ENCODE results near the gene SUPT7L.
A peak's percentile ranks its signal among the peaks of the same experiment; 100 is the strongest.

The SUPT7L gene, protein sequence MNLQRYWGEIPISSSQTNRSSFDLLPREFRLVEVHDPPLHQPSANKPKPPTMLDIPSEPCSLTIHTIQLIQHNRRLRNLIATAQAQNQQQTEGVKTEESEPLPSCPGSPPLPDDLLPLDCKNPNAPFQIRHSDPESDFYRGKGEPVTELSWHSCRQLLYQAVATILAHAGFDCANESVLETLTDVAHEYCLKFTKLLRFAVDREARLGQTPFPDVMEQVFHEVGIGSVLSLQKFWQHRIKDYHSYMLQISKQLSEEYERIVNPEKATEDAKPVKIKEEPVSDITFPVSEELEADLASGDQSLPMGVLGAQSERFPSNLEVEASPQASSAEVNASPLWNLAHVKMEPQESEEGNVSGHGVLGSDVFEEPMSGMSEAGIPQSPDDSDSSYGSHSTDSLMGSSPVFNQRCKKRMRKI

DNA sequence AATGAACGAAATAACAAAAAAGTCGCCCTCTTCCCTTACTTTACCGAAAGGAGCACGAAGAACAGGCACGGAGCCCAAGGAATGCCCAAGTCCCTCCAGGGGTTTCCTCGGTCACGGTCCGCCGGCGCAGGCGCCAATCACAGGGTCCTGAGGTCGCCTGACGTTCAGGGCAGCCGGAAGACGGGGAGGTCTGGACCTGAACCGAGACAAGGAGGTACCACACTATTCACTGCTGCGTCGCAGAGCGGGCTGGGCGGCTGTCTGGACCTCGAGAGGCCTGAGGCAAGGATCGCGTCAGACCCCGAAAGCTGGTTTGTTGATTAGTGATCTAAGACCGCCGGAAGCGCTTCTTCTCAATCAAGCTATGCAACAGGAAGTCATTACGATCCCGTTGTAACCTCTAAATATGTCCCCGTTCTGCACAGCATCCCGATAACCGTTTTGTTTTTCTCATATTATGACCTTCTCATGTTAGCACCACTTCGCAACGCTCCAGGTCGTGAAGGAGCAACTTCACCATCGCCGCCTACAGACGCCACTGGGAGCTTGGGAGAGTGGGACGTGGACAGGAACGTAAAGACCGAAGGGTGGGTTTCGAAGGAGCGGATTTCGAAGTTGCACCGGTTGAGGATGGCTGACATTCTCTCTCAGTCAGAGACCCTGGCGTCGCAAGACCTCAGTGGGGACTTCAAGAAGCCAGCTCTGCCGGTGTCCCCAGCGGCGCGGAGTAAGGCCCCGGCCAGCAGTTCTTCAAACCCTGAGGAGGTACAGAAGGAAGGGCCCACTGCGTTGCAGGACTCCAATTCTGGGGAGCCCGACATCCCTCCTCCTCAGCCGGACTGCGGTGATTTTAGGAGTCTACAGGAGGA, at the start of gene SUPT7L, which contains the start of gene SLC4A1AP:
SUPT7L (minus strand) TSS at position 330 of the 869 bp plus-strand sequence. CDS start 1,422 bp downstream, outside the sequence.
SLC4A1AP (plus strand) TSS at position 605 of the 869 bp plus-strand sequence; CDS start at position 631, 26 bp downstream.
- peak; percentile 66 for DNase-seq (ENCODE audit: low read depth)

DNA sequence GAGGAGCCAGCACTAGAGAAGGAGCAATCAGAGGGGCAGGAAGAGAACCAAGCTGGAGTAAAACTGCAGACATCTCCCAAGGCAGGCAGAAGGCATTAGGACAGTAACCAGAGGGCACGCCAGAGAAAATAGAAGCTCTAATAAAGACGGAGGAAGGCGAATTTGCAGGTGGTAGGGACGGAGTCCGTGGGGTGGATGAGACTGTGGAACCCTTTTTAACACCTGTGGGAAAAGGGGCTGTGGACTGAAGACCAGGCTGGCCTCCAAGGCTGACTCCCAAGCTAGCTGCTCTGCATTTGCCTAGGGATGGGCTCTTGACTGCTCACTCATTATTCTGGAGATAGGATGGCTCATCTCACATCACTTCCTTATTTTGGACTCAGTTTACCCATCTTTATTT, 49.8 kb upstream of the SUPT7L start:
- no peak for DNase-seq (ENCODE audit: low read depth)

DNA sequence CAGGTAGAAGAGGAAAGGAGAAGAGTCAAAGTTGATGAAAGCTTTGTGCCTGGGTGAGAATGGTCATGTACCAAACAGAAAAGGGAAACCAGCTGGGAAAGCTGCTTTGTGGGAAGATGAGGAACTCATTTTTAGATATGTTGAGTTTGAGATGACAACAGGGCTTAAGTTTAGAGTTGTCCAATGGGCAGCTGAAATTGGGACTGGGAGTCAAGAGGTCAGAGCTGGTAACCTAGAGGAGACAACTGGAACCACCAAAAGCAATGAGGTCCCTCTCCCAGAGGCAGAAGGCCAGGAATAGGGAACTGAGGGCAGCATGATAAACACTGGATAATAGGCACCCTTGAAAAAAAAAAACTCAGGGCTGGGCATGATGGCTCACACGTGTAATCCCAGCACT, 49.1 kb upstream of the SUPT7L start:
- no peak for DNase-seq (ENCODE audit: low read depth)

DNA sequence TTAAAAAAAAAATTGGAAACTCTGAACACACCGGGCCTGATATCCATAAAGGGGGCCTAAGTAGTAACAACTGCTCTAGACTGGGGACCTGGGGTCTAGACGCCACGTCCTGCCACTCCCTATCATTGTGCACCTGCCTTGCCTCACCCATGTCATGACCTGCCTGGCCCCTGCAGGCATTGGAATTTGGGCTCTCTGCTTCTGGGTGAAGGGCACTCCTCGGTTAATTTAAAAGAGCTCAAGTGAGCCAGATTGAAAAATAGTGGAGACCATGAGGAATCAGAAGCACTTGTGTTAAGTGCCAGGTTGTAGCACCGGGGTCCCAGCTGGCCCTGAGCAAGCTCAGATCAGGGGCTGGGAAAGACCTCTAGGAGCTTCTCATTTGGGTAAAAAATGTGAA, 48.4 kb upstream of the SUPT7L start:
- DNase-seq (ENCODE audit: low read depth), result no peak

DNA sequence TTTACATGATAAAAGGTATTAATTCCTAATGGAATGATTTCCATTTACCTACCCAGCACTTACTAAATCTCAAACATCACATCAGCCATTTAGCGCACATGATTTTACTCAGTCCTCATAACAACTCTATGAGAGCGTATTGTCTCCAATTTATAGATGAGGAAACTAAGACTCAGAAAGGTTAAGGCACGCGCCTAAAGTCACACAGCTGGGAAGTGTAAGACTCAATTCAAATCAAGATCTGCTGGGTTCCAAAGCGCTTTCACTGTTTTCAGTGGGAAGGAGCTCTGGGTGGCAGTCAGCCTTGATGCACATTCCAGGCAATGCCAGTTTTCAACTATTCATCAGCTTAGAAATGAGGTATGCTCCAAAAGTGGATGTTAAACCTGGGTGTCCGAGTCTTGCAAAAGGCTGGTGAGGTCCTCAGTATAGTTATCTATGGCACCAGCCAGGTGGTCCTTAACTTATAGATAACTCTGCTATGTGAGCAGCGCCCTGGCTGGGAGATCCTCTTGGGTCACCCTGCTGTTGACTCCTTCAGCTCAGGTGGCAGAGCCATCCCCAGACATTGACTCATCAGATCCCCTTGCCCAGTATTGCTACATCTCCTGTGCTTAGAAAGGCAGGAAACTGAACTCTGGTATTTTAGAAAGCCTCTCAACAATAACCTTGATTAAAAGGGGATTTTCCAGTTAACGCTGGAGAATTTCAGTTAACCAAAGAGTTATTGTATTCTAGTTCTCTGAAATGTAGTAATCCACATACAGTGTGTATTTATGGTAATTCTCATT, 47.4 kb upstream of the SUPT7L start:
- DNase-seq (ENCODE audit: low read depth), result no peak

DNA sequence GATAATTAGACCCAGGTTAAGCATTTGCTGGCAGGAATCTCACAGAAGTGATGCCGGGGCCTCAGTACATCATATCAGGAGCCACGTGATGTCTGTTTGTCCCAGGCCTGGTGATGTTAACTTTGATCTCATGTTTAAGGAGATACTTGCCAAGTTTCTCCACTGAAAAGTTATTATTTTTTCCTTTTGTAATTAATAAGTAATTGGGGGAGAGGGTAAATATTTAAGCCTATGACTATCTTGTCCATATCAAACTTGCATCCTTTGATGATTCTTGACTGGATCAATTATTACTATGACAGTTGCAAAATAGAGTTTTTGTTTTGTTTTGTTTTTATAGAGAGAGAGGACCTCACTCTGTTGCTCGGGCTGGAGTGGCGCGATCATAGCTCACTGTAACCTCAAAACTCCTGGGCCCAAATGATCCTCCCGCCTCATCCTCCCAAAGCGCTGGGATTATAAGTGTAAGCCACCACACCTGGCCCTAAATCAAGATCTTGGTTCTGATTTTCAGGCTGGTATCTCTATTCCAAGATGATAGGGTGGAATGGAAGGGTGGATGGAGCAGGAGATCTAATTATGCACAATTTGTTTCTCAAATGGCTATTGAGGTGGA, 46.7 kb upstream of the SUPT7L start:
- DNase-seq (ENCODE audit: low read depth), result no peak

DNA sequence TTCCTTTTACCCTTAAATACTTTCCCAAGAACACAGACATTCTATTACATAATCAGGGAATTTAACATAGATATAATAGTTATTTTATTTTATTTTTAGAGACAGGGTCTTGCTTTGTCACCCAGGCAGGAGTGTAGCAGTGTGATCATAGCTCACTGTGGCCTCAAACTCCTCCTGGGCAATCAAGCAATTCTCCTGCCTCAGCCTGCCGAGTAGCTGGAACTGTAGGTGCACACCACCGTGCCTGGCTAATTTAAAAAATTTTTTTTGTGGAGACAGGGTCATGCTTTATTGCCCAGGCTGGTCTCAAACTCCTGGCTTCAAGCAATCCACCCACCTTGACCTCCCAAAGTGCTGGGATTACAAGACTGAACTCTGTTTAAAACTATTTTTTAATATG, 45.9 kb upstream of the SUPT7L start:
- DNase-seq (ENCODE audit: low read depth), result no peak

DNA sequence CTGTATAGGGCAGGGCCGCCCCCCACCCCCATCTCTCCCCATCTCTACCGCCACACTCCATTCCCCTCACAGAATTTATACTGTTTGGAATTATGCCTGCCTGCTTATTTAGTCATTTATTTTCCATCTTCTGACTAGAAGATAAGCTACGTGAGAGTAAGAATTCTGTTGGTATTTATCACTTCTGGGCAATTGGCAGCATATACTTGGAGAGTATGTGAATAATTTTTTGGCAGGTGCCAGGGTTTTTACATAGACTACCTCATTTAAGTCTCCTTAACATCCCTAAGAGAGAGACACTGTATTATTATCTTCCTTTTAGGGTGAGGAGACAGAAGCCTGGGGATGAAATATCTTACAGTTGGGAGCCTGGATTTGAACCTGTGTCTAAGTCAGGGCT, 45.3 kb upstream of the SUPT7L start:
- DNase-seq (ENCODE audit: low read depth), result no peak

DNA sequence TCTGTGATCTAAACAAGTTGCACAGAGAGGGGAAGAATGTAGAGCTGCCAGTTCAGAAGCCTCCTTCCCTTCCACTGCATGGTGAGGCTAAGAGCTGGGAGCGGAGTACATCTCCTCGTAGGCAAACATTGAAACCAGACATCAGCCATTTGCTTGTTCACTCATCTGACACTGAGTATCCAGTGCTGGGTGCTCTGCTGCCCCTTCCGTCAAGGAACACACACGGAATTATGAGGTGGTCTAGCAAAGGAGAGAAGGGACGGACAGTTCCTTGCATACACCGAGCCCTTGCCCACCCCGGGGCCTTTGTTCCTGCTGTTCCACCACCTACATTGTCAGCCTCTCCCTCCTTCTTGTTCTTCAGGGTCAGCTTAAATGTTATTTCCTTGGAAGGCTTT, 44.8 kb upstream of the SUPT7L start:
- no peak for DNase-seq (ENCODE audit: low read depth)

DNA sequence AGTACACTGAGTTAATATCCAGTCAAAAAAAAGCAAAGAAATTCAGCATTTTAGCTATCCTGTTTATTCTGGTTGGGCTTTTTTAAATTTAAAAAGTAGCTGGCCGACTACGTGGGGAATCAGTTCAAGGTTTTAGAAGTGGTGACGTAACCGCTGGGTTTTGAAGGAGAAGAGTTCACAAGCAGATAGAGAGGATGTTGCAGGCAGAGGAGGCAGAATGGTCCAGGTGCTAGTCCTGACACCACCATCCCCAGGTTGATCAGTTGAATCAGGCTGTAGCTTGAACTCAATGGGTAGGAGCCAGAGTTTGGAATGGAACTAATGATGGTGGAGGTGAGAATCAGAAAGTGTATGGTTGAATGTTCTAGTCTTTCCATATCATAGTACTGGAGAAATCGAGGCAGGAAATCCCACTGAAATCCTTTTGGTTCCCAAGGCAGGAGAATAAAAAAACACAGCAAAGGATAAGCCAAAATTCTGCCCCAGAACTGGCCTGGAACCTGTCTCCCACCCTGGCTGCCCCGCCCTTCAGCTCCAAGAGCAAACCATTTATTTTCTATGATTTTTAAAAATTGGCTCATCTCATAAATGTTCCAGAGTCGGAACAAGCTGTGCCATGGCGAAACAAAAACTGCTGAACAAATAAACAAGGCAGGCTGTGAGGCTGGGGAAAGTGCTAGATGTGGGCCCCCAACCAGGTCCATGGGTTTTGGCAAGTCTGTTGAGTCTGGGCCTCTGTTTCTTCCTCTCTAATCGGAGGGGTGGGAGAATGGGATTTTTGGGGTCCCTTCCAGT, 44.2 kb upstream of the SUPT7L start:
- no peak for DNase-seq (ENCODE audit: low read depth)

DNA sequence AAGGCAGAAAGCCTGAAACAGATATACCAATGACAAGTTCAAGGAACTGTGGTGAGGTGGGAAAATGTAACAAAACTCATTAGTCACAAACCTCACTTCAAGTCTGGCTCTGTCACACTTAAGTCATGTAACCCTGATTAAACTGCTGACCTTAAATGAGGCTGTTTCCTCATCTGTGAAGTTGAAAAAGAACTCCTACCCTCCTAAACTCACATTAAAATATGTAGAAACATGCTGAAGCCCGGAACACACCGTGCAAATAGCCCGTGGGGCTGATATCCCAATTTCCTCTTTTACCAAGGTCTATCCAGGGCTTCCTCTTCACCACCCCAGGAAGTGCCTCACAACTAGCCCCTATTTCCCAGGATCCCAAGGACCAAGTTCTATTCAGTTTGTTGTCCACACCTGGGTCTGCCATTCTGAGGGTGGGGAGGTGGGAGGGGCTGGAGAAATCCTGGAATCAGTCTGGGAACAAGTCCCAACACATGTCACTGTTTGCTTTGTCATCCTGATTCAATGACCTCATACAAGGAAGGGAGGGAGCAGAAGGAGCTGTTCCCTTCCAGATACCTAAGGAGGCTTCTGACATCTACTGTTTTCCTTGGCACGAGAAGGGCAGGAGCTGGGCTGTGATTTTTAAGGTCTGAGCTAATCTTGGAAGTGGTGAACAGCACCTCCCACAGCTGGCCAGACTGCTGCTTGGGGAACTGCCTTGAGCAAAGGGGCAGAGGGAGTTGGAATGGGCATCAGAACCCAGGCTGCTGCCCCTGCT, 42.6 kb upstream of the SUPT7L start:
- peak; percentile 91 for DNase-seq (ENCODE audit: low read depth)

DNA sequence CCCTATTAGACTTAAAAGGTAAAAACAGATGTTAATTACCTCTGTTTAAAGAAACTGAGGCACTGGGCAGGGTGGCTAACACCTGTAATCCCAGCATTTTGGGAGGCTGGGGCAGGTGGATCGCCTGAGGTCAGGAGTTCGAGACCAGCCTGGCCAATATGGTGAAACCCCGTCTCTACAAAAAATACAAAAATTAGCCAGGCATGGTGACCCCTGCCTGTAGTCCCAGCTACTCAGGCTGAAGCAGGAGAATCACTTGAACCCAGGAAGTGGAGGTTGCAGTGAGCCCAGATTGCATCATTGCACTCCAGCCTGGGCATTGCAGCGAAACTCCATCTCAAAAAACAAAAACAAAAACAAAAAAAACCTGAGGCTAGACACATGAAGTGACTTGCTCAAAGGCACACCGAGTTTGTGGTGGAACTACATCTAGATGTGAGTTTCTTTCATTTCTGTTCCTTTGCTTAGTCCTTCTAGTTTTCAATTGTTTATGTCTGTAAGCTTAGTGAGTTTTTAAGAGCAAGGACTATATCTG, 41.0 kb upstream of the SUPT7L start:
- no peak for DNase-seq (ENCODE audit: low read depth)

DNA sequence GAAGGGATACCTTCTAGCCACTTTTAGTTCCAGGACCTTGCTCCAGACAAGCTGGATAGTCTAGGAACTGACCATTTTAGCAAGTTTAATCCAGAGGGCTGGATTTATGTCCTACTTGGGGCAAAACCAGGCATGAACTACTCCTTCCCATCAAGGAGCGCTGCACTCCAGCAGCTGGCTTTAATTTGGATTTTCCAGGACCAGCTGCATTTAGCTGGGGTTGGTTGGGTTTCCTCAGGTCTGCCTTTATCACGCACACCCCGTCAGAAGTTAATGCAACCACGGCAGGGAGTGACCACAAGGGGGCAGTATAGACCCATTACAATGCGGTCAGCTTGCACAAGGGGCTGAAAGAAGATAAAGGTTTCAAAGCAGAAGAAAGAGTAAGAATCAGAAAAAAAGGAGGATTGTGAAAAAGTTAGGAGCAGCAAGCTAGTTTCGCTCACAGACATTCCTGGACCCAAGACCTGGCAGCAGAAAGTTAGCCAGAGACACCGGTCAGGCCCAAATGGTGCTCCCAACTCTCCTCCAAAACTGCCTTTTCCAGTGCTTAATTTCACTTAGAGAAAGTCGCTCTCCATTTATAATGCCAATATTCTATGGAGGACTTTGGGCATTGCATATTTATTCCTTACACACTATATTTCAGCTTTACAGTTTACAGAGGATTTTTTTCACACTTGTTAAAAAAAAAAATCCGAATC, 40.4 kb upstream of the SUPT7L start:
- DNase-seq (ENCODE audit: low read depth), result peak; percentile 90

DNA sequence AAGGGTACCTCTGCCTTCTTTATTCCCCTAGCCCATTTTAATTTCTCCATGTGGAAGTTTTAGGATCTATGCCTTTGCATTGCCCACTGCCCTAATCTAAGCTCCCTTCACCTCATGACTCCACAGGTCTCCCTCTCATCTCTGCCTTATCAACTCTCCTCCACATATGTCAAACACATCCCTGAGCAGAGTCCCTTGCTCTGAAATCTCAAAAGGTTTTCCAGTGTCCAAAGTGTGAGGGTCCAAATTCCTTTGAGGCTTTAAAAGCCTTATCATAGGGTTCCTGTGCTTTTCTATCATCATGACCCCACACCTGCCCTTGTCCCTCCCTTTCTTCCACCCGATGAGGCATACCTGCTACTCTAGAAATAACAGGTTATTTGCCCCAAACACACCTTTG, 38.9 kb upstream of the SUPT7L start:
- no peak for DNase-seq (ENCODE audit: low read depth)

DNA sequence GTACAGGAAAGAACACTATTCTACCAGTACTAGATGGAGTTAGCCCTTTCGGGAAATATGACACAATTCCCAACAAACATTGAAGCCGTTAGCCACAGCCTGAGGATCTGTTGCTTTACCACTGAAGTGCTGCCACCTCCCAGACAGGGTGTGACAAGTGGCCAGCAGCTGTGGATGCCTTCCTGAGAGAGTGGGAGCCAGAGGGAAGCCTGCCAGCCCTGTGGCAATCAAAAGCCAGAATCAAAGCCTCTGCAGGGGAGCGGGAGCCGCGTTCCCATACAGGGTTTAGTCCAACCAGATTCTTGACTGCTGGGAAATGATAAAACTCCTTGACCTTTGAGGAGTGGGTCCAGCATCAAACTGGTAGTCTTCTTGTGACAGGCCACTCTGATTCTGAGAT, 38.3 kb upstream of the SUPT7L start:
- no peak for DNase-seq (ENCODE audit: low read depth)

DNA sequence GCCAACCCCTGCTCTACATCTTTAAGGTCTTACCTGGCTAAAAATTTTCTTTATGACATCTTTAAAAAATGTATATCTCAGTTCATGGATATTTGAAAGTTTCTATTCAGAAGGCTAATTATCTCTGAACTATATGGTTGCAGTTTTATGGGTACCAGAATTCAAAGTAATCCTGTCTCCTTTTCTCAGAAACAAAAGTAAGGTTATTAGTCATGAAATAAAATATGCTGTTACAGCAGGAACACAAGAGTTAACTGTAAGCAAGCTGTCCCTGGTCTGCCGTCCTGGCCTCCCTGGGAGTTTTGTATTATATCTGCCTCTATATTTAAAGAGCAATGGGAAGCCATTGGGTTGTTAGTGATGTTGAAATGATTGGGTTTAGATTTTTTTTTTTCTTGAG, 34.2 kb upstream of the SUPT7L start:
- DNase-seq (ENCODE audit: low read depth), result no peak

DNA sequence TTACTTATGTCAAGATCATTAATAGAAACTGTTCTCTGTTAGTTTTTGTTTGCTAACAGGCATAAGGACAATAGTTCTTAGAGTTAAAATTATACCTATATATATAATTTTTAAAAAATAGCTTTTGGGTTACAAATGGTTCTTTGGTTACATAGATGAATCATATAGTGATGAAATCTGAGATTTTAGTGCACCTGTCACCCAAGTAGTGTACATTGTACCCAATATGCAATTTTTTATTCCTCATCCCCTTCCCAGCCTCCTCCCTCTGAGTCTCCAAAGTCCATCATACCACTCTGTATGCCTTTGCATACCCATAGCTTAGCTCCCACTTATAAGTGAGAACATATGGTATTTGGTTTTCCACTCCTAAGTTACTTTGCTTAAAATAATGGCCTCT, 26.6 kb upstream of the SUPT7L start:
- DNase-seq (ENCODE audit: low read depth), result no peak

DNA sequence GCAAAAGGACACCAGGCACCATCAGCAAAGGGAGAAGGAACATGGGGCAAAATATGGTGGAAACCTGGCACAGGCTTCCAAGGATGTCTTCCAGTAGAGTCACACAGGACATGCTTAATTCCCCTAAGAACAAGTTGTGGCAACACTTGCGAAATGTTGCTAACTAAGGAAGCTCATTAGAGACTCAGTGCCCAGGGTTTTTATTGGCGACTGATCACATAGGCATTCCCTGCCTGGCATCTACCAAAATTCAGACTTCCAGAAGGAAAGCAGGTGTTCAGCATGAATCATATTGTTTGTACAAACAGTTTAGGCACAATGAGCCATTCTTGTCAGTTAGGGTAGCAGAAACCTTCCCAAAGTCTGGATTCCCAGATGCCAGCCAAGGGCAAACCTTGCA, 26.0 kb upstream of the SUPT7L start:
- no peak for DNase-seq (ENCODE audit: low read depth)

DNA sequence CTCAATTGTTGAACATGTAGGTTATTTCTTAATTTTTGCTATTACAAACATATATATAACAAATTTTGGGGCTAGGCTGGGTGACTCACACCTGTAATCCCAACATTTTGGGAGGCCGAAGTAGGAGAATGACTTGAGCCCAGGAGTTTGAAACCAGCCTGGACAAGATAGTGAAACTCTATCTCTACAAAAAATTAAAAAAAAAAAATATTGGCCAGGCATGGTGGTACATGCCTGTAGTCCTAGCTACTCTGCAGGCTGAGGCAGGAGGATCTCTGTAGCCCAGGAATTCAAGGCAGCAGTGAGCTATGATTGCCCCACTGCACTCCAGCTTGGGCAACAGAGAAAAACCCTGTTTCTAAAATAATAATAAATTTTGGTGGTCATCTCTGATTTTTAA, 23.8 kb upstream of the SUPT7L start:
- no peak for DNase-seq (ENCODE audit: low read depth)
